K562 (cell line): ENCODE results near the gene SRGAP2C. TPM values are rescaled to one million over a fixed set of nuclear protein-coding genes. Genes with fewer than 3 reads are reported as not detected.
"Not testable (repeated sequence)": the region's sequence is repeated elsewhere in the genome, so short reads cannot be mapped to it uniquely, and the experiment has no call there.

Experiments
- CBFA2T2 ChIP-seq: fragments of 450-650 bp; conservative IDR thresholded peaks from 2 replicates; pipeline ENCODE4 v1.6.1; 2017; ENCODE audit warnings: mild to moderate bottlenecking
- CREB1 ChIP-seq, 2 experiments: sonication (generic) in 1 of 2; formaldehyde crosslinking in 1 of 2; IDR thresholded peaks; 2 replicates each; pipeline versions ENCODE4 v1.6.1 to v1.8.0; 2012 to 2022; ENCODE audit warnings: inconsistent platforms in 1 of 2, mild to moderate bottlenecking in 1 of 2, missing genetic modification reagents in 1 of 2, moderate library complexity in 1 of 2
- CREM ChIP-seq: IDR thresholded peaks from 2 replicates; pipeline ENCODE4 v1.6.1; 2014; ENCODE audit warnings: antibody characterized with exemption, low read depth
- FOSL1 ChIP-seq: fragments of 200-800 bp; sonication (Bioruptor generic); conservative IDR thresholded peaks from 2 replicates; pipeline ENCODE4 v1.6.1; 2016; ENCODE audit warnings: missing genetic modification characterization, missing compliant biosample characterization
- GATA2 ChIP-seq: sonication (generic); formaldehyde crosslinking; IDR thresholded peaks from 2 replicates; pipeline ENCODE4 v1.4.0; 2020; ENCODE audit warnings: mild to moderate bottlenecking, missing genetic modification reagents
- HMBOX1 ChIP-seq: sonication (generic); IDR thresholded peaks from 2 replicates; pipeline ENCODE4 v1.6.1; 2016
- JUND ChIP-seq, 2 experiments: IDR thresholded peaks; 2 replicates in 1 of 2; 3 replicates in 1 of 2; pipeline ENCODE4 v1.6.1; 2011; ENCODE audit warnings: borderline replicate concordance in 2 of 2, low read depth in 2 of 2, low read length in 2 of 2, improper control_type of control experiment in 1 of 2, missing biosample characterization in 1 of 2, missing genetic modification characterization in 1 of 2, missing genetic modification reagents in 1 of 2
- KDM1A ChIP-seq, 2 experiments: fragments of 450-650 bp; IDR thresholded peaks; 2 replicates each; pipeline ENCODE4 v1.6.1; 2016; ENCODE audit warnings: mild to moderate bottlenecking in 2 of 2
- MBD2 ChIP-seq: sonication (generic); IDR thresholded peaks from 2 replicates; pipeline ENCODE4 v1.6.1; 2016; ENCODE audit warnings: low read depth, borderline replicate concordance
- MTA2 ChIP-seq: fragments of 450-650 bp; IDR thresholded peaks from 2 replicates; pipeline ENCODE4 v1.6.1; 2016; ENCODE audit warnings: low read depth
- NFE2 ChIP-seq: IDR thresholded peaks from 2 replicates; pipeline ENCODE4 v1.6.1; 2014; ENCODE audit warnings: antibody characterized with exemption, low read depth
- PRDM10 ChIP-seq: fragments of 450-650 bp; IDR thresholded peaks from 2 replicates; pipeline ENCODE4 v1.6.1; 2018; ENCODE audit not compliant: partially characterized antibody
- SMARCA4 ChIP-seq: fragments of 450-650 bp; IDR thresholded peaks from 2 replicates; pipeline ENCODE4 v1.6.1; 2016
- SMARCE1 ChIP-seq: fragments of 450-650 bp; IDR thresholded peaks from 2 replicates; pipeline ENCODE4 v1.7.1; 2016; ENCODE audit warnings: mild to moderate bottlenecking
- SOX6 ChIP-seq: fragments of 450-650 bp; IDR thresholded peaks from 2 replicates; pipeline ENCODE4 v1.6.1; 2014; ENCODE audit warnings: mild to moderate bottlenecking
- TAL1 ChIP-seq: fragments of 450-650 bp; IDR thresholded peaks from 2 replicates; pipeline ENCODE4 v1.6.1; 2016; ENCODE audit warnings: mild to moderate bottlenecking
- TBL1XR1 ChIP-seq, 2 experiments: IDR thresholded peaks; 2 replicates each; pipeline ENCODE4 v1.6.1; 2012; ENCODE audit warnings: improper control_type of control experiment in 2 of 2, low read length in 2 of 2, mild to moderate bottlenecking in 1 of 2
- TCF3 ChIP-seq: sonication (generic); formaldehyde crosslinking; IDR thresholded peaks from 2 replicates; pipeline ENCODE4 v1.4.0; 2020; ENCODE audit warnings: mild to moderate bottlenecking, missing genetic modification reagents
- TEAD4 ChIP-seq, 2 experiments: sonication (generic) in 1 of 2; formaldehyde crosslinking in 1 of 2; IDR thresholded peaks; 2 replicates each; pipeline versions ENCODE4 v1.6.1 to v1.8.0; 2012 to 2022; ENCODE audit warnings: borderline replicate concordance in 1 of 2, inconsistent platforms in 1 of 2, low read length in 1 of 2, mild to moderate bottlenecking in 1 of 2, missing genetic modification reagents in 1 of 2
- ZKSCAN8 ChIP-seq: fragments of 200-800 bp; sonication (Bioruptor generic); IDR thresholded peaks from 2 replicates; pipeline ENCODE4 v1.6.1; 2016; ENCODE audit warnings: missing genetic modification characterization, missing compliant biosample characterization
- ZMIZ1 ChIP-seq, 2 experiments: fragments of 150-350 bp in 1 of 2; IDR thresholded peaks; 2 replicates each; pipeline ENCODE4 v1.6.1; 2012 to 2016; ENCODE audit warnings: low read depth in 2 of 2, low read length in 2 of 2, mild to moderate bottlenecking in 1 of 2, moderate library complexity in 1 of 2
- polyA plus RNA-seq, 8 experiments: library from polyadenylated mRNA; depleted of rRNA in 4 of 8; stranded (reverse) in 5 of 8; unstranded in 3 of 8; fragments of >200 nt; fragmentation: Nextera tagmentation in 2 of 8; fragmentation: Illumina TruSeq in 1 of 8; extraction: Ambion mirVana in 2 of 8; extraction: Trizol in 1 of 8; gene quantifications; 2 replicates each; pipeline versions ENCODE4 v1.2.1 to v1.2.3, GENCODE V29; 2011 to 2014; ENCODE audit warnings: inconsistent platforms in 1 of 8, missing spikeins in 1 of 8
- total RNA-seq, 7 experiments: library from RNA; depleted of rRNA in 6 of 7; stranded (reverse); fragments of >200 nt in 6 of 7; fragmentation: Illumina TruSeq in 2 of 7; extraction: Trizol in 2 of 7; gene quantifications; 2 replicates each; pipeline versions ENCODE4 v1.2.1 to v1.2.3, GENCODE V29; 2011 to 2021; ENCODE audit warnings: low replicate concordance in 1 of 7

Gene SRGAP2C
- total and polyA plus RNA-seq, 9 of the 15 experiments (the other 6 are each of a cell fraction or from before 2014, with no cell fraction given): 5.0 to 21.1 (median 7.7) TPM

- TF ChIP-seq TBL1XR1 (IDR thresholded peaks at IDR 0.05; ENCODE audit: low read length in 2 of 2) (peak in 1 of 2 experiments; percentile 40; a peak in 1 of 4 replicates), TAL1 (peak; percentile 87), CREB1 (IDR thresholded peaks at IDR 0.05) (0 out of 2 replicates have a peak, but pooled peaks have one; percentile 23), KDM1A (IDR thresholded peaks at IDR 0.05) (peak; percentile 17 to 35; a peak in 1 of 4 replicates), ZKSCAN8 (CRISPR knock-in tag) (0 out of 2 replicates have a peak, but pooled peaks have one; percentile 29), NFE2 (peak; percentile 50; the same call in 1 of the 2 replicates), FOSL1 (tag) (0 out of 2 replicates have a peak, but pooled peaks have one; percentile 31), ZMIZ1 (IDR thresholded peaks at IDR 0.05; ENCODE audit: low read depth in 2 of 2, low read length in 2 of 2) (peak in 1 of 2 experiments; percentile 66; a peak in 1 of 4 replicates), TCF3 (peak; percentile 68), SMARCE1 (peak; percentile 84; the same call in 1 of the 2 replicates), CBFA2T2 (peak; percentile 83), MBD2 (0 out of 2 replicates have a peak, but pooled peaks have one; percentile 22), SMARCA4 (peak; percentile 80), JUND (IDR thresholded peaks at IDR 0.05; ENCODE audit: borderline replicate concordance, low read depth, low read length) (peak; percentile 46; the same call in 1 of the 2 replicates), PRDM10 (peak; percentile 16), CREM (peak; percentile 71), TEAD4 (IDR thresholded peaks at IDR 0.05; ENCODE audit: low read length) (peak; percentile 70), SOX6 (peak; percentile 63; the same call in 1 of the 2 replicates), HMBOX1 (peak; percentile 41; the same call in 1 of the 2 replicates), GATA2 (0 out of 2 replicates have a peak, but pooled peaks have one; percentile 19), MTA2 (peak; percentile 76)
- not testable (repeated sequence) for TF ChIP-seq CREB1 (CRISPR knock-in tag; IDR thresholded peaks at IDR 0.05); JUND (tag; IDR thresholded peaks at IDR 0.05; ENCODE audit: borderline replicate concordance, low read depth, low read length); TEAD4 (CRISPR knock-in tag; IDR thresholded peaks at IDR 0.05; ENCODE audit: borderline replicate concordance)
These were observed 28.7 kb downstream of the SRGAP2C start (continued) for GRCh38 chr1:121213491-121213890.
